ENCODE measurements around the gene HTR3A.

GRCh38 chr11:113932788-113933187, 42.1 kb upstream of the HTR3A start:
- TF ChIP-seq CTCF (IDR thresholded peaks at IDR 0.05; ENCODE audit: borderline replicate concordance, extremely low read depth, low read length, poor library complexity, severe bottlenecking): no peak
- TF ChIP-seq EZH2 (IDR thresholded peaks at IDR 0.05; ENCODE audit: borderline replicate concordance, low read depth, low read length, severe bottlenecking): no peak
